K562 (cell line): Measurements from ENCODE around the gene HEPHL1. TPM values are rescaled to one million over a fixed set of nuclear protein-coding genes. Genes with fewer than 3 reads are reported as not detected.

ENCODE experiments used
- ATAC-seq: fragments of 200-7000 bp; cut with Tn5 transposase; 3 replicates; pipeline ENCODE4 v1.9.1; 2020; ENCODE audit warnings: moderate library complexity
- BruUV-seq: library from RNA; stranded (reverse); fragments of 400-500 nt; replicated peaks from 2 replicates; lab custom pipeline; 2021; lab: Mats Ljungman, UMichigan
- CTCF ChIA-PET: fragments of 300-600 bp; formaldehyde crosslinking; extraction: SDS; loops from one replicate; lab custom pipeline; 2021; ENCODE audit warnings: low intra/inter-chr PET ratio; lab: Yijun Ruan, JAX
- POLR2A ChIA-PET: fragments of 300-600, 350-650 bp; sonication (Branson Sonifier 250); formaldehyde crosslinking; extraction: SDS; loops from one replicate; lab custom pipeline; 2021; ENCODE audit warnings: antibody characterized with exemption, inconsistent platforms; lab: Yijun Ruan, JAX
- DNase-seq, 4 experiments: peaks; one replicate each; pipeline versions ENCODE4 v3.0.0 to v3.0.0-alpha.2; 2011 to 2018; ENCODE audit warnings: low spot score in 3 of 4, mixed read lengths in 3 of 4; ENCODE audit errors: extremely low read depth in 1 of 4
- FAIRE-seq: peaks from 2 replicates; lab custom pipeline; 2011; peaks lifted over from hg19 to GRCh38; lab: Jason Lieb, UNC
- H2AFZ ChIP-seq: 2 replicates; pipeline ENCODE4 v1.6.0; 2011; ENCODE audit warnings: low read depth, low read length, control low read depth, inconsistent platforms
- H3K27ac ChIP-seq: fragments of 200-600 bp; 3 replicates; pipeline ENCODE4 v1.8.0; 2011; ENCODE audit warnings: low read depth, mild to moderate bottlenecking, control low read depth, inconsistent platforms, low read length, moderate library complexity, mixed read lengths; ENCODE audit errors: extremely low read depth
- H3K27me3 ChIP-seq, 2 experiments: fragments of 300-600 bp in 1 of 2; 2 replicates in 1 of 2; 3 replicates in 1 of 2; pipeline versions ENCODE4 v1.6.0 to v1.8.0; 2011; ENCODE audit warnings: inconsistent platforms in 2 of 2, low read length in 2 of 2, mild to moderate bottlenecking in 1 of 2, mixed read lengths in 1 of 2, moderate library complexity in 1 of 2; ENCODE audit not compliant: control insufficient read depth in 2 of 2, insufficient read depth in 2 of 2
- H3K36me3 ChIP-seq: fragments of 300-600 bp; 3 replicates; pipeline ENCODE4 v1.8.0; 2011; ENCODE audit warnings: mild to moderate bottlenecking, low read length, inconsistent platforms; ENCODE audit not compliant: control insufficient read depth, insufficient read depth
- H3K4me1 ChIP-seq, 2 experiments: fragments of 200-600 bp in 1 of 2; replicated peaks in 1 of 2; 2 replicates in 1 of 2; 3 replicates in 1 of 2; pipeline versions ENCODE4 v1.5.1 to v1.8.0; 2011; ENCODE audit warnings: inconsistent platforms in 2 of 2, low read length in 2 of 2, mild to moderate bottlenecking in 1 of 2, mixed read lengths in 1 of 2, moderate library complexity in 1 of 2; ENCODE audit not compliant: control insufficient read depth in 2 of 2, insufficient read depth in 2 of 2
- H3K4me2 ChIP-seq: 2 replicates; pipeline ENCODE4 v1.6.1; 2011; ENCODE audit warnings: low read length, control low read depth, inconsistent platforms, mixed read lengths; ENCODE audit not compliant: insufficient read depth
- H3K4me3 ChIP-seq: fragments of 200-600 bp; sonication (generic), shearing (Covaris generic); 2 replicates; pipeline ENCODE4 v1.5.1; 2016; ENCODE audit warnings: control low read depth, inconsistent platforms
- H3K79me2 ChIP-seq: fragments of 200-600 bp; 3 replicates; pipeline ENCODE4 v1.8.0; 2011; ENCODE audit warnings: low read length, inconsistent platforms; ENCODE audit not compliant: control insufficient read depth, insufficient read depth
- H3K9ac ChIP-seq, 2 experiments: 2 replicates each; pipeline versions ENCODE4 v1.6.0 to v1.6.1; 2011; ENCODE audit warnings: low read depth in 2 of 2, low read length in 2 of 2, control low read depth in 1 of 2, inconsistent platforms in 1 of 2, mild to moderate bottlenecking in 1 of 2, mixed read lengths in 1 of 2; ENCODE audit not compliant: insufficient read depth in 1 of 2
- H3K9me1 ChIP-seq: one replicate; pipeline ENCODE4 v1.6.0; 2011; ENCODE audit warnings: inconsistent platforms, mild to moderate bottlenecking, low read length, moderate library complexity; ENCODE audit not compliant: control insufficient read depth, insufficient read depth
- H3K9me3 ChIP-seq: replicated peaks from 2 replicates; pipeline ENCODE4 v1.5.1; 2011; ENCODE audit warnings: low read depth, low read length, inconsistent platforms; ENCODE audit not compliant: control insufficient read depth, insufficient read depth
- H4K20me1 ChIP-seq: replicated peaks from 2 replicates; pipeline ENCODE4 v1.6.1; 2011; ENCODE audit warnings: low read length, inconsistent platforms, mixed read lengths; ENCODE audit not compliant: control insufficient read depth, insufficient read depth
- BACH1 ChIP-seq: fragments of 200-800 bp; sonication (Bioruptor generic); IDR thresholded peaks from 2 replicates; pipeline ENCODE4 v1.6.1; 2016; ENCODE audit warnings: missing genetic modification characterization, missing compliant biosample characterization
- GTF2A2 ChIP-seq: IDR thresholded peaks from 2 replicates; pipeline ENCODE4 v1.6.1; 2016; ENCODE audit warnings: mild to moderate bottlenecking, missing genetic modification characterization, missing compliant biosample characterization
- POLR2B ChIP-seq: fragments of 450-650 bp; IDR thresholded peaks from 2 replicates; pipeline ENCODE4 v1.6.1; 2018; ENCODE audit warnings: low read depth; ENCODE audit not compliant: partially characterized antibody
- RBM14 ChIP-seq: fragments of 200-400 bp; formaldehyde crosslinking; IDR thresholded peaks from 2 replicates; pipeline ENCODE4 v1.6.1; 2018; ENCODE audit warnings: low read depth, mild to moderate bottlenecking, low read length, moderate library complexity, borderline replicate concordance; ENCODE audit not compliant: insufficient read depth
- RBM39 ChIP-seq: fragments of 200-400 bp; formaldehyde crosslinking; optimal IDR thresholded peaks from 2 replicates; pipeline ENCODE3; 2018; ENCODE audit warnings: low read depth, low read length
- SMC3 ChIP-seq: conservative IDR thresholded peaks from 2 replicates; pipeline ENCODE4 v1.6.1; 2011; ENCODE audit warnings: low read depth, low read length, improper control_type of control experiment; ENCODE audit not compliant: insufficient read depth
- ZNF431 ChIP-seq: sonication (generic); formaldehyde crosslinking; IDR thresholded peaks from 2 replicates; pipeline ENCODE4 v1.8.0; 2022; ENCODE audit warnings: mild to moderate bottlenecking, missing genetic modification reagents
- ZNF77 ChIP-seq: fragments of 250-450 bp; sonication (Bioruptor Pico); IDR thresholded peaks from 2 replicates; pipeline ENCODE4 v1.5.0; 2020
- WGBS: fragments of 100-300 bp; shearing (Covaris generic); methylation state at CpG from one replicate; pipeline ENCODE4 v1.1.6; 2016; ENCODE audit warnings: low coverage, mixed read lengths; ENCODE audit not compliant: insufficient coverage; ENCODE audit errors: missing lambda C conversion rate; 5-methylcytosine and 5-hydroxymethylcytosine counted together
- in situ Hi-C: fragments of 300-500 bp; cut with MboI; formaldehyde crosslinking; loops from 4 replicates; pipeline ENCODE4 v1.15.0; 2018; ENCODE audit warnings: inconsistent platforms, mixed read lengths
- intact Hi-C: fragments of 100-400 bp; cut with micrococcal nuclease; formaldehyde crosslinking; loops from 2 replicates; pipeline ENCODE4 v1.14.2; 2022
- polyA plus RNA-seq, 8 experiments: library from polyadenylated mRNA; depleted of rRNA in 4 of 8; stranded (reverse) in 5 of 8; unstranded in 3 of 8; fragments of >200 nt; fragmentation: Nextera tagmentation in 2 of 8; fragmentation: Illumina TruSeq in 1 of 8; extraction: Ambion mirVana in 2 of 8; extraction: Trizol in 1 of 8; gene quantifications; 2 replicates each; pipeline versions ENCODE4 v1.2.1 to v1.2.3, GENCODE V29; 2011 to 2014; ENCODE audit warnings: inconsistent platforms in 1 of 8, missing spikeins in 1 of 8
- total RNA-seq, 7 experiments: library from RNA; depleted of rRNA in 6 of 7; stranded (reverse); fragments of >200 nt in 6 of 7; fragmentation: Illumina TruSeq in 2 of 7; extraction: Trizol in 2 of 7; gene quantifications; 2 replicates each; pipeline versions ENCODE4 v1.2.1 to v1.2.3, GENCODE V29; 2011 to 2021; ENCODE audit warnings: low replicate concordance in 1 of 7
- TF ChIP-seq, protein P1 (sequence below), 2 experiments: fragments of 200-800 bp in 1 of 2; sonication (Bioruptor generic) in 1 of 2; sonication (generic) in 1 of 2; formaldehyde crosslinking in 1 of 2; IDR thresholded peaks in 1 of 2; conservative IDR thresholded peaks in 1 of 2; 2 replicates each; pipeline versions ENCODE4 v1.5.0 to v1.6.1; 2016 to 2020; ENCODE audit warnings: missing compliant biosample characterization in 1 of 2, missing genetic modification characterization in 1 of 2, missing genetic modification reagents in 1 of 2
- TF ChIP-seq, protein P2 (sequence below), 2 experiments: fragments of 250-450 bp in 1 of 2; fragments of 450-650 bp in 1 of 2; sonication (Bioruptor Pico) in 1 of 2; IDR thresholded peaks; 2 replicates each; pipeline versions ENCODE4 v1.6.1 to v1.8.0; 2016 to 2021; ENCODE audit warnings: mild to moderate bottlenecking in 2 of 2, moderate library complexity in 2 of 2, missing compliant biosample characterization in 1 of 2, missing genetic modification characterization in 1 of 2

HEPHL1 gene
- total and polyA plus RNA-seq, 9 of the 15 experiments (the other 6 are each of a cell fraction or from before 2014, with no cell fraction given), result 0.01 TPM; not detected in 8

DNA sequence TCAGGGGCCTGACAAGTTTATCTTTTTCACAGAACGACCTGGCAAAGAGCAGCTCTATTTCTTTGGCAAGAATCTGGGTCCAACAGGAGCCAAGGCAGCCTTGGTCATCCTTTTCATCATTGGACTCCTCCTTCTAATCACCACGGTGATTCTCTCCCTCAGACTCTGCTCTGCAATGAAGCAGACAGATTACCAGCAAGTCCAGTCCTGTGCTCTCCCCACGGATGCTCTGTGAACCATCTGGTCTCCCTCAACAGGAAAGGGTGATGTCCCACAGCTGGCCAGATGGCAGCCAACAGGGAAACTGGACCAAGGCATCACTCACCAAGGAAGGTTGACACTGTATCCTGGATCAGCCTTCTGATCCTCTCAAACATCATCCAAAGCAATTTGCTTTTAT is 90.5 kb downstream of the HEPHL1 start:
- H3K27me3 ChIP-seq, result peaks cover 0 to 4% of the 10 kb centered on the region in 2 experiments; a peak in 2 of 5 replicates
- ATAC-seq (no peak), DNase-seq (no peak), FAIRE-seq (no peak)
- H3K4me1 ChIP-seq, result no peaks in the 10 kb centered on the region
- no peak overlapping the region for H3K9ac ChIP-seq
- H4K20me1 ChIP-seq, result no peaks in the 10 kb centered on the region
- H3K36me3 ChIP-seq, result no peaks in the 10 kb centered on the region
- H3K4me2 ChIP-seq, result no peak overlapping the region
- no peaks in the 10 kb centered on the region for H3K79me2 ChIP-seq
- no TSS peak for BruUV-seq
- ChIA-PET POLR2A (interaction anchor here (0.5 kb wide), 1 partner anchor 153 kb away, joined by 3 read pairs; no protein-coding TSS in a partner anchor), CTCF (no interaction called here)
- H3K4me3 ChIP-seq, result no peak overlapping the region
- H3K27ac ChIP-seq, result no peak overlapping the region
- TF ChIP-seq ZNF431 (CRISPR knock-in tag) (no peak), POLR2B (no peak), RBM14 (no peak), ZNF77 (CRISPR knock-in tag) (no peak), BACH1 (no peak), SMC3 (no peak), RBM39 (no peak), GTF2A2 (tag) (no peak)
- TF ChIP-seq, protein P1, sequence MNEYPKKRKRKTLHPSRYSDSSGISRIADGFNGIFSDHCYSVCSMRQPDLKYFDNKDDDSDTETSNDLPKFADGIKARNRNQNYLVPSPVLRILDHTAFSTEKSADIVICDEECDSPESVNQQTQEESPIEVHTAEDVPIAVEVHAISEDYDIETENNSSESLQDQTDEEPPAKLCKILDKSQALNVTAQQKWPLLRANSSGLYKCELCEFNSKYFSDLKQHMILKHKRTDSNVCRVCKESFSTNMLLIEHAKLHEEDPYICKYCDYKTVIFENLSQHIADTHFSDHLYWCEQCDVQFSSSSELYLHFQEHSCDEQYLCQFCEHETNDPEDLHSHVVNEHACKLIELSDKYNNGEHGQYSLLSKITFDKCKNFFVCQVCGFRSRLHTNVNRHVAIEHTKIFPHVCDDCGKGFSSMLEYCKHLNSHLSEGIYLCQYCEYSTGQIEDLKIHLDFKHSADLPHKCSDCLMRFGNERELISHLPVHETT (CRISPR knock-in tag; conservative IDR thresholded peaks at IDR 0.05 in 1 of 2, IDR thresholded peaks at IDR 0.05 in 1 of 2), result no peak
- TF ChIP-seq, protein P2, sequence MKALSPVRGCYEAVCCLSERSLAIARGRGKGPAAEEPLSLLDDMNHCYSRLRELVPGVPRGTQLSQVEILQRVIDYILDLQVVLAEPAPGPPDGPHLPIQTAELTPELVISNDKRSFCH (CRISPR knock-in tag; IDR thresholded peaks at IDR 0.05), result no peak
- TF ChIP-seq, protein P2 (tag; IDR thresholded peaks at IDR 0.05), result no peak
- TF ChIP-seq, all 486 proteins: peak for 0
- no peaks in the 10 kb centered on the region for H3K9me3 ChIP-seq
- no peak overlapping the region for H2AFZ ChIP-seq
- intact Hi-C loops (loop anchor here (1.0 kb wide), 1 partner anchor 14 kb away; no protein-coding TSS in a partner anchor), in situ Hi-C loops (no loop called here)
- no peaks in the 10 kb centered on the region for H3K9me1 ChIP-seq
- 2% methylated on average over 3 of the region's 3 CpGs for WGBS
